HepG2 (cell line): ENCODE results near the gene CAB39. TPM values are rescaled to one million over a fixed set of nuclear protein-coding genes. Genes with fewer than 3 reads are reported as not detected.

Experiments
- ASH2L ChIP-seq: fragments of 300-600, 200-600 bp; sonication (generic); IDR thresholded peaks from 2 replicates; pipeline ENCODE4 v1.7.0; 2017; ENCODE audit warnings: low read depth, mild to moderate bottlenecking, moderate library complexity, mixed read lengths, low read length; ENCODE audit not compliant: insufficient read length
- CAMTA2 ChIP-seq: sonication (generic); formaldehyde crosslinking; IDR thresholded peaks from 2 replicates; pipeline ENCODE4 v1.4.0; 2020; ENCODE audit warnings: mild to moderate bottlenecking, missing genetic modification reagents, borderline replicate concordance
- CBX1 ChIP-seq: IDR thresholded peaks from one replicate; pipeline ENCODE4 v1.6.1; 2016; ENCODE audit warnings: antibody characterized with exemption, low read depth
- CHD2 ChIP-seq: IDR thresholded peaks from 2 replicates; pipeline ENCODE4 v1.6.1; 2011; ENCODE audit warnings: low read depth, low read length, improper control_type of control experiment
- GABPA ChIP-seq, 2 experiments: IDR thresholded peaks; 2 replicates each; pipeline ENCODE4 v1.6.1; 2011 to 2016; ENCODE audit warnings: low read depth in 2 of 2, low read length in 1 of 2, missing biosample characterization in 1 of 2, missing genetic modification characterization in 1 of 2
- HOXA3 ChIP-seq: sonication (generic); formaldehyde crosslinking; IDR thresholded peaks from 2 replicates; pipeline ENCODE4 v1.5.0; 2020; ENCODE audit warnings: missing genetic modification reagents
- HOXA7 ChIP-seq: sonication (generic); formaldehyde crosslinking; IDR thresholded peaks from 2 replicates; pipeline ENCODE4 v1.8.1; 2022; ENCODE audit warnings: mild to moderate bottlenecking, missing genetic modification reagents, moderate library complexity
- KDM1A ChIP-seq: IDR thresholded peaks from 2 replicates; pipeline ENCODE4 v1.6.1; 2016; ENCODE audit warnings: missing compliant biosample characterization
- KDM2A ChIP-seq: sonication (generic); formaldehyde crosslinking; IDR thresholded peaks from 2 replicates; pipeline ENCODE4 v1.4.0; 2020; ENCODE audit warnings: low read depth, missing genetic modification reagents, borderline replicate concordance
- KDM4B ChIP-seq: sonication (generic); formaldehyde crosslinking; IDR thresholded peaks from 2 replicates; pipeline ENCODE4 v1.4.0; 2020; ENCODE audit warnings: missing genetic modification reagents
- KLF13 ChIP-seq: sonication (generic); formaldehyde crosslinking; IDR thresholded peaks from 2 replicates; pipeline ENCODE4 v1.4.0; 2020; ENCODE audit warnings: mild to moderate bottlenecking, missing genetic modification reagents
- KMT2B ChIP-seq: IDR thresholded peaks from 2 replicates; pipeline ENCODE4 v1.6.1; 2016; ENCODE audit warnings: missing genetic modification reagents, missing compliant biosample characterization
- PCBP2 ChIP-seq: fragments of 200-400 bp; formaldehyde crosslinking; optimal IDR thresholded peaks from 2 replicates; pipeline ENCODE3; 2018; ENCODE audit warnings: low read length, low read depth; ENCODE audit not compliant: poor library complexity, severe bottlenecking
- SRF ChIP-seq: IDR thresholded peaks from 2 replicates; pipeline ENCODE4 v1.6.1; 2011; ENCODE audit warnings: mild to moderate bottlenecking, low read depth, low read length, moderate library complexity
- ZNF136 ChIP-seq: sonication (generic); formaldehyde crosslinking; IDR thresholded peaks from 2 replicates; pipeline ENCODE4 v1.8.1; 2022; ENCODE audit warnings: low read depth, mild to moderate bottlenecking, moderate library complexity, missing genetic modification reagents
- ZNF17 ChIP-seq: sonication (generic); formaldehyde crosslinking; IDR thresholded peaks from 2 replicates; pipeline ENCODE4 v1.5.0; 2020; ENCODE audit warnings: mild to moderate bottlenecking, missing genetic modification reagents
- ZNF225 ChIP-seq: sonication (generic); formaldehyde crosslinking; IDR thresholded peaks from 2 replicates; pipeline ENCODE4 v1.4.0; 2020; ENCODE audit warnings: mild to moderate bottlenecking, missing genetic modification reagents
- ZNF264 ChIP-seq: sonication (generic); formaldehyde crosslinking; IDR thresholded peaks from 2 replicates; pipeline ENCODE4 v1.4.0; 2020; ENCODE audit warnings: missing genetic modification reagents
- ZNF292 ChIP-seq: sonication (generic); formaldehyde crosslinking; IDR thresholded peaks from 2 replicates; pipeline ENCODE4 v1.8.1; 2022; ENCODE audit warnings: mild to moderate bottlenecking, low read depth, missing genetic modification reagents, borderline replicate concordance
- ZNF382 ChIP-seq: sonication (generic); formaldehyde crosslinking; IDR thresholded peaks from 2 replicates; pipeline ENCODE4 v1.5.0; 2020; ENCODE audit warnings: missing genetic modification reagents, mild to moderate bottlenecking, borderline replicate concordance
- ZNF430 ChIP-seq: sonication (generic); formaldehyde crosslinking; IDR thresholded peaks from 2 replicates; pipeline ENCODE4 v1.9.0; 2021; ENCODE audit warnings: mild to moderate bottlenecking, missing genetic modification reagents
- ZNF550 ChIP-seq: sonication (generic); formaldehyde crosslinking; IDR thresholded peaks from 2 replicates; pipeline ENCODE4 v1.4.0; 2020; ENCODE audit warnings: mild to moderate bottlenecking, missing genetic modification reagents, borderline replicate concordance
- polyA plus RNA-seq, 8 experiments: library from polyadenylated mRNA; depleted of rRNA in 3 of 8; stranded (reverse) in 7 of 8; unstranded in 1 of 8; fragments of >200 nt; fragmentation: Illumina TruSeq in 4 of 8; extraction: Trizol in 4 of 8; gene quantifications; 2 replicates each; pipeline versions ENCODE4 v1.2.1 to v1.2.3, GENCODE V29; 2011 to 2016; ENCODE audit warnings: low read depth in 4 of 8, missing spikeins in 1 of 8, mixed read lengths in 1 of 8; ENCODE audit not compliant: insufficient read depth in 1 of 8
- total RNA-seq, 5 experiments: library from RNA; depleted of rRNA; stranded (reverse); fragments of >200 nt; fragmentation: Illumina TruSeq; extraction: Trizol; gene quantifications; 2 replicates each; pipeline ENCODE4 v1.2.3, GENCODE V29; 2016; ENCODE audit warnings: low read depth in 1 of 5
- TF ChIP-seq, protein P1 (sequence below): sonication (generic); formaldehyde crosslinking; IDR thresholded peaks from 2 replicates; pipeline ENCODE4 v1.8.0; 2022; ENCODE audit warnings: missing genetic modification reagents, mild to moderate bottlenecking, borderline replicate concordance
- TF ChIP-seq, protein P2 (sequence below): sonication (generic); formaldehyde crosslinking; IDR thresholded peaks from 2 replicates; pipeline ENCODE4 v1.9.0; 2022; ENCODE audit warnings: low read depth, missing genetic modification reagents

CAB39 gene
- total and polyA plus RNA-seq, 2 of the 13 experiments (the other 11 are each of a cell fraction or from before 2014, with no cell fraction given): 19.3 to 45.3 TPM

DNA sequence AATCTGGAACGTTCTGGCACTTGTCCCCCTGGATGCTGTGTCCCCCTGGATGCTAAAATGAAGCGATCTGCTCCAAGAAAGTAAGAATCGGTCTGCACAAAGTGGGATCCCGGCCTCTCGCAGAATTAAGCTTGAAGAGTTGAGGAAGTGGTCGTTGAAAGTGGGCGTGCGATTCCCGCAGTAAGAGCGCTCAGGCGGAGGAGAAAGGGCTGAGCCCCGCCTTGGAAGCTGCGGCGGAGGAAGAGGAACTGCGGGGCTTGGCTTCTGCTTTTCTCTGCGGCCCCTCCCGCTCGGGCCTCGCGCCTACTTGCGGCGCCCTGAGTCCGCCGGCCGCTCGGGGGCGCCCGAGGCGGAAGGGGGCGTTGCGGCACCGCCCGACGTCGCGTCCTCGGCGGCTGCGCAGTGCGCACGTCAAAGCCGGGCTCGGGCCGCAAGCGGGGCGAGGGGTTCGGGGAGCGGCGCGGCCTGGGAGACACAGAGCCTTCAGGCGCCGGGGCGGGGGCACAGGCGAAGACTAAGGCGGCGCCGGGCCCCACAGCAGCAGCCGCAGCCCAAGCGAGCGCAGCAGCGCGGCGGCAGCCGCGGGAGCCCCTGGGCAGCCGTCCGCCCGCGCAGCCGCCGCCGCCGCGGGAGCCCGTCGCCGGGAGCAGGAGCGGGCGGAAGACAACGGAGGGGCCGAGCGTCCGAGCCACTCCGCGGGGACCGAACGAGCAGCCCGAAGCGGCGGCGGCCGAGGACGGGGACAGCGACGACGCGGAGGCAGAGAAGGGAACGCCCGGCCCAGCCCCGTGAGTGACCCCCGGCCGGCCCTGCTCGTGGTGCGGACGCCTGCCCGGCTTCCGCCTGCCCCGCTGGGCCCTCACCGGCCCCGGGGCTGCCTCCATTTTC lies at the start of gene CAB39 (continued):
- no peak for TF ChIP-seq KDM4B (CRISPR knock-in tag)
- no peak for TF ChIP-seq KLF13 (CRISPR knock-in tag)
- TF ChIP-seq CHD2: no peak
- no peak for TF ChIP-seq PCBP2
- no peak for TF ChIP-seq HOXA7 (CRISPR knock-in tag)
- TF ChIP-seq, protein P1, sequence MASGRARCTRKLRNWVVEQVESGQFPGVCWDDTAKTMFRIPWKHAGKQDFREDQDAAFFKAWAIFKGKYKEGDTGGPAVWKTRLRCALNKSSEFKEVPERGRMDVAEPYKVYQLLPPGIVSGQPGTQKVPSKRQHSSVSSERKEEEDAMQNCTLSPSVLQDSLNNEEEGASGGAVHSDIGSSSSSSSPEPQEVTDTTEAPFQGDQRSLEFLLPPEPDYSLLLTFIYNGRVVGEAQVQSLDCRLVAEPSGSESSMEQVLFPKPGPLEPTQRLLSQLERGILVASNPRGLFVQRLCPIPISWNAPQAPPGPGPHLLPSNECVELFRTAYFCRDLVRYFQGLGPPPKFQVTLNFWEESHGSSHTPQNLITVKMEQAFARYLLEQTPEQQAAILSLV (CRISPR knock-in tag): 0 out of 2 replicates have a peak, but pooled peaks have one; percentile 67
- TF ChIP-seq ZNF382 (CRISPR knock-in tag): no peak
- TF ChIP-seq, protein P2, sequence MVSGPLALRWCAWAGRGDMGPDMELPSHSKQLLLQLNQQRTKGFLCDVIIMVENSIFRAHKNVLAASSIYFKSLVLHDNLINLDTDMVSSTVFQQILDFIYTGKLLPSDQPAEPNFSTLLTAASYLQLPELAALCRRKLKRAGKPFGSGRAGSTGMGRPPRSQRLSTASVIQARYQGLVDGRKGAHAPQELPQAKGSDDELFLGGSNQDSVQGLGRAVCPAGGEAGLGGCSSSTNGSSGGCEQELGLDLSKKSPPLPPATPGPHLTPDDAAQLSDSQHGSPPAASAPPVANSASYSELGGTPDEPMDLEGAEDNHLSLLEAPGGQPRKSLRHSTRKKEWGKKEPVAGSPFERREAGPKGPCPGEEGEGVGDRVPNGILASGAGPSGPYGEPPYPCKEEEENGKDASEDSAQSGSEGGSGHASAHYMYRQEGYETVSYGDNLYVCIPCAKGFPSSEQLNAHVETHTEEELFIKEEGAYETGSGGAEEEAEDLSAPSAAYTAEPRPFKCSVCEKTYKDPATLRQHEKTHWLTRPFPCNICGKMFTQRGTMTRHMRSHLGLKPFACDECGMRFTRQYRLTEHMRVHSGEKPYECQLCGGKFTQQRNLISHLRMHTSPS (CRISPR knock-in tag): no peak; the same call in 1 of the 2 replicates
- peak; percentile 88 for TF ChIP-seq HOXA3 (CRISPR knock-in tag)
- no peak for TF ChIP-seq ZNF17
- no peak for TF ChIP-seq ASH2L
- no peak for TF ChIP-seq KDM1A
- TF ChIP-seq CAMTA2 (CRISPR knock-in tag): peak; percentile 76; the same call in 1 of the 2 replicates
- TF ChIP-seq KMT2B (CRISPR knock-in tag): peak; percentile 84; the same call in 1 of the 2 replicates
- no peak for TF ChIP-seq ZNF264
- peak; percentile 37 for TF ChIP-seq GABPA (IDR thresholded peaks at IDR 0.05; ENCODE audit: low read depth, low read length)
- TF ChIP-seq GABPA (CRISPR knock-in tag; IDR thresholded peaks at IDR 0.05; ENCODE audit: low read depth): peak; percentile 10; the same call in 1 of the 2 replicates
- no peak for TF ChIP-seq ZNF136 (CRISPR knock-in tag)
- TF ChIP-seq ZNF430 (CRISPR knock-in tag): 0 out of 2 replicates have a peak, but pooled peaks have one; percentile 74
- peak; percentile 34; the same call in 1 of the 2 replicates for TF ChIP-seq SRF
- no peak; the same call in 1 of the 2 replicates for TF ChIP-seq ZNF225 (CRISPR knock-in tag)
- no peak for TF ChIP-seq CBX1
- TF ChIP-seq KDM2A (CRISPR knock-in tag): peak; percentile 91; the same call in 1 of the 2 replicates
- TF ChIP-seq ZNF550 (CRISPR knock-in tag): no peak
- no peak; the same call in 1 of the 2 replicates for TF ChIP-seq ZNF292 (CRISPR knock-in tag)
